GM12878 (cell line): ENCODE data around the gene TMEM150B. TPM values are rescaled to one million over a fixed set of nuclear protein-coding genes. Genes with fewer than 3 reads are reported as not detected.

ENCODE experiments used
- ATAC-seq: fragments of 200-7000 bp; cut with Tn5 transposase; 3 replicates; pipeline ENCODE4 v1.9.1; 2020; ENCODE audit warnings: mild to moderate bottlenecking, moderate library complexity
- BruUV-seq: library from RNA; stranded (reverse); fragments of 400-500 nt; replicated peaks from 2 replicates; lab custom pipeline; 2021; lab: Mats Ljungman, UMichigan
- CTCF ChIA-PET: fragments of 300-600 bp; sonication (Branson Sonifier 250); formaldehyde crosslinking; extraction: SDS; loops from one replicate; lab custom pipeline; 2021; ENCODE audit warnings: inconsistent platforms; lab: Yijun Ruan, JAX
- POLR2A ChIA-PET: fragments of 350-600 bp; formaldehyde crosslinking; extraction: SDS; loops from one replicate; lab custom pipeline; 2021; ENCODE audit warnings: inconsistent platforms; lab: Charles Lee
- RAD21 ChIA-PET: fragments of 300-600 bp; sonication (Branson Sonifier 250); formaldehyde crosslinking; loops from one replicate; lab custom pipeline; 2023; ENCODE audit warnings: antibody characterized with exemption; ENCODE audit not compliant: unreplicated experiment; lab: Charles Lee
- SMC1A ChIA-PET: fragments of 300-600 bp; sonication (Branson Sonifier 250); formaldehyde crosslinking; loops from one replicate; lab custom pipeline; 2023; ENCODE audit not compliant: unreplicated experiment, uncharacterized antibody; lab: Charles Lee
- DNase-seq: peaks from one replicate; pipeline ENCODE4 v3.0.0-alpha.2; 2011; ENCODE audit warnings: low read depth, low spot score
- FAIRE-seq: peaks from 3 replicates; lab custom pipeline; 2011; peaks lifted over from hg19 to GRCh38; lab: Jason Lieb, UNC
- H2AFZ ChIP-seq: 2 replicates; pipeline ENCODE4 v1.6.0; 2011; ENCODE audit warnings: low read depth, low read length, control low read depth; ENCODE audit not compliant: control insufficient read depth
- H3K27ac ChIP-seq: 2 replicates; pipeline ENCODE4 v1.5.1; 2011; ENCODE audit warnings: control low read depth; ENCODE audit not compliant: control insufficient read depth, insufficient read depth
- H3K27me3 ChIP-seq, 2 experiments: replicated peaks in 1 of 2; 2 replicates each; pipeline versions ENCODE4 v1.6.0 to v1.6.1; 2011; ENCODE audit warnings: low read length in 1 of 2; ENCODE audit not compliant: control insufficient read depth in 2 of 2, insufficient read depth in 2 of 2
- H3K36me3 ChIP-seq, 2 experiments: 2 replicates each; pipeline ENCODE4 v1.5.1; 2011; ENCODE audit warnings: low read length in 1 of 2; ENCODE audit not compliant: control insufficient read depth in 2 of 2, insufficient read depth in 2 of 2
- H3K4me1 ChIP-seq: 2 replicates; pipeline ENCODE4 v1.6.1; 2011; ENCODE audit warnings: mild to moderate bottlenecking, low read length, moderate library complexity, mixed read lengths; ENCODE audit not compliant: control insufficient read depth, insufficient read depth
- H3K4me2 ChIP-seq: 2 replicates; pipeline ENCODE4 v1.6.0; 2011; ENCODE audit warnings: control low read depth; ENCODE audit not compliant: control insufficient read depth, insufficient read depth
- H3K4me3 ChIP-seq: fragments of 200-600 bp; sonication (generic); 2 replicates; pipeline ENCODE4 v1.5.1; 2016
- H3K79me2 ChIP-seq: 2 replicates; pipeline ENCODE4 v1.6.0; 2011; ENCODE audit warnings: low read length; ENCODE audit not compliant: control insufficient read depth, insufficient read depth
- H3K9ac ChIP-seq: 2 replicates; pipeline ENCODE4 v1.8.0; 2011; ENCODE audit warnings: low read length, control low read depth, mixed read lengths; ENCODE audit not compliant: control insufficient read depth, insufficient read depth
- H3K9me3 ChIP-seq: replicated peaks from 3 replicates; pipeline ENCODE4 v1.5.1; 2011; ENCODE audit warnings: mild to moderate bottlenecking, low read length; ENCODE audit not compliant: control insufficient read depth, insufficient read depth
- H4K20me1 ChIP-seq: 2 replicates; pipeline ENCODE4 v1.6.0; 2011; ENCODE audit not compliant: control insufficient read depth, insufficient read depth
- EZH2 ChIP-seq: IDR thresholded peaks from 2 replicates; pipeline ENCODE4 v1.6.1; 2012; ENCODE audit warnings: low read depth, mild to moderate bottlenecking, control low read depth, inconsistent platforms, low read length, borderline replicate concordance; ENCODE audit not compliant: control insufficient read depth
- GATAD2B ChIP-seq: fragments of 450-650 bp; conservative IDR thresholded peaks from 2 replicates; pipeline ENCODE4 v1.6.1; 2017; ENCODE audit warnings: low read depth, mild to moderate bottlenecking, moderate library complexity
- HDGF ChIP-seq: fragments of 450-650 bp; IDR thresholded peaks from 2 replicates; pipeline ENCODE4 v1.6.1; 2016; ENCODE audit warnings: antibody characterized with exemption
- POU2F2 ChIP-seq: IDR thresholded peaks from 3 replicates; pipeline ENCODE4 v1.6.1; 2011; ENCODE audit warnings: low read depth, mild to moderate bottlenecking, low read length, borderline replicate concordance
- RCOR1 ChIP-seq: conservative IDR thresholded peaks from 2 replicates; pipeline ENCODE4 v1.6.1; 2012; ENCODE audit warnings: low read depth, low read length, improper control_type of control experiment
- TCF7 ChIP-seq: IDR thresholded peaks from 2 replicates; pipeline ENCODE4 v1.6.1; 2014; ENCODE audit warnings: antibody characterized with exemption, borderline replicate concordance
- ZSCAN29 ChIP-seq: fragments of 450-650 bp; IDR thresholded peaks from 2 replicates; pipeline ENCODE4 v1.6.1; 2017; ENCODE audit warnings: mild to moderate bottlenecking, moderate library complexity
- WGBS: methylation state at CpG from one replicate; pipeline ENCODE4 v1.1.6; 2016; ENCODE audit warnings: low lambda C conversion rate; ENCODE audit not compliant: insufficient replicate concordance, insufficient coverage; ENCODE audit errors: missing lambda C conversion rate; 5-methylcytosine and 5-hydroxymethylcytosine counted together
- in situ Hi-C: fragments of 300-500 bp; cut with MboI; formaldehyde crosslinking; loops from 9 replicates; pipeline ENCODE4 v1.14.3; 2018; ENCODE audit warnings: mixed read lengths
- intact Hi-C: fragments of 100-400 bp; cut with micrococcal nuclease; formaldehyde crosslinking; loops from one replicate; pipeline ENCODE4 v1.14.2; 2022; ENCODE audit not compliant: unreplicated experiment
- polyA plus RNA-seq, 11 experiments: library from polyadenylated mRNA; depleted of rRNA in 4 of 11; unstranded in 6 of 11; stranded (reverse) in 5 of 11; fragments of >200 nt; fragmentation: Nextera tagmentation in 4 of 11; fragmentation: Illumina TruSeq in 1 of 11; extraction: Ambion mirVana in 4 of 11; extraction: Trizol in 1 of 11; gene quantifications; 1 replicate in 1 of 11; 2 replicates in 10 of 11; pipeline versions ENCODE4 v1.2.1 to v1.2.3, GENCODE V29; 2011 to 2016; ENCODE audit warnings: inconsistent platforms in 2 of 11, missing spikeins in 2 of 11, low read depth in 1 of 11
- total RNA-seq, 4 experiments: library from RNA; depleted of rRNA in 3 of 4; stranded (reverse); fragments of >200 nt in 3 of 4; fragmentation: Illumina TruSeq in 1 of 4; extraction: Trizol in 1 of 4; gene quantifications; 2 replicates each; pipeline versions ENCODE4 v1.2.1 to v1.2.3, GENCODE V29; 2013 to 2021

TMEM150B gene
- total and polyA plus RNA-seq, 10 of the 15 experiments (the other 5 are each of a cell fraction or from before 2014, with no cell fraction given), result 0.09 to 0.23 (median 0.18) TPM; not detected in 6

GRCh38 chr19:55324662-55325061 is 479 bp downstream of the TMEM150B start (continued):
- no peak for TF ChIP-seq EZH2
- TF ChIP-seq TCF7, result no peak
- no peak for TF ChIP-seq HDGF

- Histone ChIP-seq H3K9me3 (no peaks in the 10 kb centered on the region), H3K4me1 (no peaks in the 10 kb centered on the region), H3K4me3 (no peak overlapping the region), H4K20me1 (no peaks in the 10 kb centered on the region), H3K79me2 (no peaks in the 10 kb centered on the region), H3K27me3 (no peaks in the 10 kb centered on the region), H3K36me3 (no peaks in the 10 kb centered on the region), H2AFZ (no peak overlapping the region), H3K9ac (no peak overlapping the region), H3K4me2 (no peak overlapping the region), H3K27ac (no peak overlapping the region)
- intact Hi-C loops (no loop called here), in situ Hi-C loops (no loop called here)
- ChIA-PET POLR2A (interaction anchor here (0.8 kb wide), 1 partner anchor 17 kb away, joined by 3 read pairs; the partner anchor contains the start of gene KMT5C), SMC1A (interaction anchor here (1.2 kb wide), 1 partner anchor 21 kb away, joined by 5 read pairs; no protein-coding TSS in a partner anchor), RAD21 (no interaction called here), CTCF (interaction anchor here (1.2 to 2.7 kb wide), 3 partner anchors 17 to 30 kb away, joined by 4 to 13 read pairs (median 6); partner anchors contain the start of gene KMT5C)
- ATAC-seq (no peak), FAIRE-seq (no peak), DNase-seq (no peak)
- no peak for TF ChIP-seq TCF7
- TF ChIP-seq RCOR1, result no peak
- TF ChIP-seq GATAD2B, result no peak
- no peak for TF ChIP-seq ZSCAN29
- TF ChIP-seq POU2F2, result no peak
- no TSS peak for BruUV-seq
- WGBS, result 19% methylated on average over 12 of the region's 12 CpGs
These were observed 2.8 kb downstream of the TMEM150B start for GRCh38 chr19:55322204-55322885.
